IPS-15b (cell line): ENCODE data around the gene THAP8.
"Not testable (repeated sequence)": the region's sequence is repeated elsewhere in the genome, so short reads cannot be mapped to it uniquely, and the experiment has no call there.

ENCODE experiments used
- H3K27me3 ChIP-seq: one replicate; pipeline ENCODE4 v1.6.1; 2013; ENCODE audit warnings: low read length; ENCODE audit not compliant: control insufficient read depth, insufficient read depth
- H3K36me3 ChIP-seq: one replicate; pipeline ENCODE4 v1.6.1; 2013; ENCODE audit warnings: low read length; ENCODE audit not compliant: control insufficient read depth, insufficient read depth
- H3K4me1 ChIP-seq: one replicate; pipeline ENCODE4 v1.6.1; 2013; ENCODE audit warnings: mild to moderate bottlenecking, low read length; ENCODE audit not compliant: control insufficient read depth, insufficient read depth
- H3K4me3 ChIP-seq: one replicate; pipeline ENCODE4 v1.5.1; 2013; ENCODE audit warnings: low read depth, low read length
- H3K9ac ChIP-seq: one replicate; pipeline ENCODE4 v1.6.1; 2013; ENCODE audit warnings: low read depth, mild to moderate bottlenecking, low read length
- H3K9me3 ChIP-seq: one replicate; pipeline ENCODE4 v1.6.1; 2013; ENCODE audit warnings: mild to moderate bottlenecking, low read length; ENCODE audit not compliant: control insufficient read depth, insufficient read depth

The THAP8 gene

GRCh38 chr19:36043952-36044351 lies 10.1 kb downstream of the THAP8 start:
- Histone ChIP-seq H3K36me3 (no peaks in the 10 kb centered on the region), H3K4me1 (no peaks in the 10 kb centered on the region), H3K9ac (no peak overlapping the region), H3K4me3 (no peak overlapping the region), H3K9me3 (no peaks in the 10 kb centered on the region), H3K27me3 (no peaks in the 10 kb centered on the region)

GRCh38 chr19:36041831-36042230 lies 12.3 kb downstream of the THAP8 start:
- H3K4me1 ChIP-seq, result no peaks in the 10 kb centered on the region
- H3K27me3 ChIP-seq, result no peaks in the 10 kb centered on the region
- H3K9ac ChIP-seq, result no peak overlapping the region
- no peaks in the 10 kb centered on the region for H3K9me3 ChIP-seq
- H3K4me3 ChIP-seq, result no peak overlapping the region
- H3K36me3 ChIP-seq, result no peaks in the 10 kb centered on the region

GRCh38 chr19:36041092-36041491 lies 13.0 kb downstream of the THAP8 start:
- not testable (repeated sequence) for H3K9ac ChIP-seq, H3K36me3 ChIP-seq, H3K9me3 ChIP-seq, H3K4me1 ChIP-seq, H3K27me3 ChIP-seq, H3K4me3 ChIP-seq

DNA sequence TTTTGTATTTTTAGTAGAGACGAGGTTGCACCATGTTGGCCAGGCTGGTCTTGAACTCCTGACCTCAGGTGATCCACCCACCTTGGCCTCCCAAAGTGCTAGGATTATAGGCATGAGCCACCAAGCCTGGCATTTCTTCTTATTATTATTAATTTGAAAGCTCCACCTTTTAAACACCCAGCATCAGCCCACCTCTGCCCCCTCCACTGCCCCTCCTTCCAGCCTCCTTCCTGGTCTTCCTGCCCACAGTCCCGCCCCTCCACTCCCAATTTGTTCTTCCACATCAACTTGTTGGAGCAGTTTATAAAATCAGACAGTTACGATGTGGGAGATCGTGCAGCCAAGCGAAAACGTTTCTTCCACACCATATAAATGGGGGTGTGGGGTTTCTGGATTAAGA lies 13.6 kb downstream of the THAP8 start:
- H3K27me3 ChIP-seq, result no peaks in the 10 kb centered on the region
- H3K4me3 ChIP-seq, result no peak overlapping the region
- no peak overlapping the region for H3K9ac ChIP-seq
- H3K36me3 ChIP-seq, result no peaks in the 10 kb centered on the region
- no peaks in the 10 kb centered on the region for H3K4me1 ChIP-seq
- H3K9me3 ChIP-seq, result no peaks in the 10 kb centered on the region

GRCh38 chr19:36032251-36033104 lies 21.6 kb downstream of the THAP8 start, which contains the start of gene CLIP3:
CLIP3 (minus strand) TSS chr19:36032873; CDS start chr19:36032357, 516 bp downstream.
- H3K4me1 ChIP-seq, result no peaks in the 10 kb centered on the region
- H3K36me3 ChIP-seq, result no peaks in the 10 kb centered on the region
- H3K27me3 ChIP-seq, result peaks cover 2% of the 10 kb centered on the region
- H3K9me3 ChIP-seq, result no peaks in the 10 kb centered on the region
- peak within 1 kb of the TSS; percentile 59 for H3K4me3 ChIP-seq
- no peak within 1 kb of the TSS for H3K9ac ChIP-seq

- H3K27me3 ChIP-seq, result peaks cover 2% of the 10 kb centered on the region
Observed at GRCh38 chr19:36031308-36031707, 22.8 kb downstream of the THAP8 start.

DNA sequence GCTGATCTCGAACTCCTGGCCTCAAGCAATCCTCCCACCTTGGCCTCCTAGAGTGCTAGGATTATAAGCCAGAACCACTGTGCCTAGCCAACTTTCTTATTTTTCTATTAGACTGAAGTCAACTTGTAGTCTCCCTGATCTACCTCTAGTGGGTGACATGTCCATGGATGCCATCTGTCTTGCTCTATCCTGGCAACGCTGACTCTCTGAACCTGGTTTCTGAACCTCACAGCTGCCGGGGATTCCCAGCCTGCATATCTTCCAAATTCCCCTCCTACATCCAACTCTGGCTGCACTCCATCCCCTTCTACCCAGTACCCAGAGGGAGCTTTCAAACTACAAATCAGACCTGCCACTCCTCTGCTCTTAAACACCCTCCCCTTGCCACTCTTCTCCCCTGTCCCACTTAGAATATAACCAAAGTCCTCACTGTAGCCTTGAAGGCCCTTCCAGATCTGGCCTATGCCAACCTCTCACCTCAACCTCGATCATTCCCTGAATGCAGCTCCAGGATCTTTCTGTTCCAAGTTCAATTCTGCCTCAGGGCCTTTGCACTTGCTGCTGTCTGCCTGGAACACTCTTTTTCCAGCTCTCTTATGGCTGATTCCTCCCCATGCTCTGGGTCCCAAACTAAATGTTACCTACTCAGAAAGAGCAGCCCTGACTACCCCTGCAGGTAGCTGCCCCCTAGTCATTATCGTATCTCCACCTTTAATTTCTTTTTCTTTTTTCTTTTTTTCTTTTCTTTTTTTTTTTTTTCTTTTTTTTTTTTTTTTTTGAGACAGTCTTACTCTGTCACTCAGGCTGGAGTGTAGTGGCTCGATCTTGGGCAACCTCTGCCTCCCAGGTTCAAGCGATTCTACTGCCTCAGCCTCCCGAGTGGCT lies 23.6 kb downstream of the THAP8 start:
- Histone ChIP-seq H3K9ac (no peak overlapping the region), H3K27me3 (peaks cover 2% of the 10 kb centered on the region), H3K4me1 (no peaks in the 10 kb centered on the region), H3K36me3 (peaks cover 10% of the 10 kb centered on the region), H3K9me3 (no peaks in the 10 kb centered on the region), H3K4me3 (no peak overlapping the region)

More at GRCh38 chr19:36031308-36031707, 22.8 kb downstream of the THAP8 start:
- H3K4me3 ChIP-seq, result no peak overlapping the region
- no peaks in the 10 kb centered on the region for H3K9me3 ChIP-seq
- H3K4me1 ChIP-seq, result no peaks in the 10 kb centered on the region
- H3K9ac ChIP-seq, result no peak overlapping the region
- peaks cover 5% of the 10 kb centered on the region for H3K36me3 ChIP-seq

GRCh38 chr19:36028313-36029041 lies 25.6 kb downstream of the THAP8 start:
- peaks cover 2% of the 10 kb centered on the region for H3K27me3 ChIP-seq
- H3K4me1 ChIP-seq, result no peaks in the 10 kb centered on the region
- peaks cover 22% of the 10 kb centered on the region for H3K36me3 ChIP-seq
- no peak overlapping the region for H3K9ac ChIP-seq
- H3K4me3 ChIP-seq, result no peak overlapping the region
- H3K9me3 ChIP-seq, result no peaks in the 10 kb centered on the region

DNA sequence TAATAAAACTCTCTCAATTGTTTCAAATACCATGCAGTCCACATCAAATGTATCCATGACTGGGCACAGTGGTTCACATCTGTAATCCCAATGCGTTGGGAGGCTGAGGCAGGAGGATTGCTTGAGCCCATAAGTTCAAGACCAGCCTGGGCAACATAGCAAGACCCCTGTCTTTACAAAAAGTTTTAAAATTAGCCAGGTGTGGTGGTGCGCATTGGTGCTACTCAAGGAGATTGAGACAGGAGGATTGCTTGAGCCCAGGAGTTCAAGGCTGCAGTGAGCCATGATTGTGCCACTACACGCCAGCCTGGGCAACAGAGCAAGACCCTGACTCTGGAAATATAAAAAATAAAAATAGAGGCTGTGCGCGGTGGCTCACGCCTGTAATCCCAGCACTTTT lies 26.4 kb downstream of the THAP8 start:
- no peak overlapping the region for H3K4me3 ChIP-seq
- no peaks in the 10 kb centered on the region for H3K4me1 ChIP-seq
- no peak overlapping the region for H3K9ac ChIP-seq
- H3K27me3 ChIP-seq, result no peaks in the 10 kb centered on the region
- H3K9me3 ChIP-seq, result no peaks in the 10 kb centered on the region
- peaks cover 22% of the 10 kb centered on the region for H3K36me3 ChIP-seq

GRCh38 chr19:36026091-36026876 lies 27.8 kb downstream of the THAP8 start:
- H3K36me3 ChIP-seq, result peaks cover 22% of the 10 kb centered on the region
- H3K27me3 ChIP-seq, result no peaks in the 10 kb centered on the region
- no peaks in the 10 kb centered on the region for H3K4me1 ChIP-seq
- H3K4me3 ChIP-seq, result no peak overlapping the region
- no peaks in the 10 kb centered on the region for H3K9me3 ChIP-seq
- no peak overlapping the region for H3K9ac ChIP-seq

DNA sequence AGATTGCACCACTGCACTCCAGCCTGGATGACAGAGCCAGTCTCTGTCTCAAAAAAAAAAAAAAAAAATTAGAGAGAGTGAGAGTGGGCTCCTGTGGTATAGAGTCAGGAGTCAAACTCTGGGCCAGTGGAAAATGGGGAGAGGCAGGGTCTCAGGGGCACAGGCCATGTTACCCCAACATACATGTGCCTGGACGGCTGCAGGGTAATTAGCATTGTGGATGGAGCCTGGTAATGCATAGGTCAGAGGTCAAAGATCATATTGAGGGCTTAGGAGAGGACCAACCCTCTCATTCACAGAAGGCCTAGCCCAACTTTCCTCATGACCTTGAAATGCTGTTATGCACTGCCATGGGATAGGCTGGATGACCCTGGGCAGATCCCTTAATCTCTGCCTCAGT lies 28.5 kb downstream of the THAP8 start:
- Histone ChIP-seq H3K9me3 (no peaks in the 10 kb centered on the region), H3K36me3 (peaks cover 22% of the 10 kb centered on the region), H3K27me3 (no peaks in the 10 kb centered on the region), H3K9ac (no peak overlapping the region), H3K4me3 (no peak overlapping the region), H3K4me1 (no peaks in the 10 kb centered on the region)
